Stimulated activated CD8-positive, alpha-beta memory T cell treated with anti-CD3 and anti-CD28 coated beads, Interleukin-7, amount 100 ng/mL, for 1 hour (primary cell): Measurements from ENCODE around the gene PLIN5.
"Not testable (repeated sequence)": the region's sequence is repeated elsewhere in the genome, so short reads cannot be mapped to it uniquely, and the experiment has no call there.

Experiments
- DNase-seq, 2 donors: peaks; one replicate each; pipeline ENCODE4 v3.0.0-alpha.2; 2020; ENCODE audit warnings: low read depth in 2 of 2

The PLIN5 gene

DNA sequence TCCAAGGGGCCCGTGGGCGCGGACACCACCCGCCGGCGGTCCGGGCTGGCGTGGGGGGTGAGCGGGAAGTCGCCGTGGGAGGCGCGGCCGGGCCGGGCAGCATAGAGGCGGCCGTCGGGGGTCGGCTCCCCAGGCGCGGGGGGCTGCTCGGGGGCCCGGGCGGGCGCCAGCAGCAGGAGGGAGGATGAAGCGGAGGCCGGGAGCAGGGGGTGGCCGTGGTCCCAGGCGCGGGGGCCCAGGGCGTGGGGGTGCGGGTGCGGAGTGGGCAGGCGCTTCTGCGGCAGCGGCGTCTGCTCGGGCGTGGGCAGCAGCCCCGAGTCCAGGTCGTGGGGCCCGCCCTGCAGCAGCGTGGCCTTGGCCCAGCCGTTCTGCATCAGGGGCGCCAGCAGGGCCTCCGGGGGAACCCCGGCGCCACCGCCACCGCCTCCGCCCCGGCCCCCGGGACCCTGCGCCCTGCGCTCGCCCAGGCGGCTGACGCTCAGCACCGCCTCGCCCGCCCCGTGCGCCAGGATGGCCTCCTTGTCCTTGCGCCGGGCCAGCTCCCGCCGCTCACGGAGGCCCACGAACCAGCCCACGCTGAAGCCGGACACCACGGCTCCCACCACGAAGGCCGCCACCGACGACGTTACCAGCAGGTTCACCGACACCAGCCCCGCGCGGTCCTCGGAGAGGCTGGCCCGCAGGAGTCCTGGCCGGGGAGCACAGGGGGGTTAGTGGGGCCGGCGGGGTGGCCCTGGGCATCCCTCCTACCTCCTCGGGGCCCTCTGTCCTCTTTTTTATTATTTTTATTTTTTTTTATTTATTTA is 9.0 kb upstream of the PLIN5 start:
- DNase-seq, result no peak

GRCh38 chr19:4542896-4543841 is 8.1 kb upstream of the PLIN5 start:
- DNase-seq, result no peak

- not testable (repeated sequence) for DNase-seq
Observed at GRCh38 chr19:4541806-4542145, 6.8 kb upstream of the PLIN5 start.

DNA sequence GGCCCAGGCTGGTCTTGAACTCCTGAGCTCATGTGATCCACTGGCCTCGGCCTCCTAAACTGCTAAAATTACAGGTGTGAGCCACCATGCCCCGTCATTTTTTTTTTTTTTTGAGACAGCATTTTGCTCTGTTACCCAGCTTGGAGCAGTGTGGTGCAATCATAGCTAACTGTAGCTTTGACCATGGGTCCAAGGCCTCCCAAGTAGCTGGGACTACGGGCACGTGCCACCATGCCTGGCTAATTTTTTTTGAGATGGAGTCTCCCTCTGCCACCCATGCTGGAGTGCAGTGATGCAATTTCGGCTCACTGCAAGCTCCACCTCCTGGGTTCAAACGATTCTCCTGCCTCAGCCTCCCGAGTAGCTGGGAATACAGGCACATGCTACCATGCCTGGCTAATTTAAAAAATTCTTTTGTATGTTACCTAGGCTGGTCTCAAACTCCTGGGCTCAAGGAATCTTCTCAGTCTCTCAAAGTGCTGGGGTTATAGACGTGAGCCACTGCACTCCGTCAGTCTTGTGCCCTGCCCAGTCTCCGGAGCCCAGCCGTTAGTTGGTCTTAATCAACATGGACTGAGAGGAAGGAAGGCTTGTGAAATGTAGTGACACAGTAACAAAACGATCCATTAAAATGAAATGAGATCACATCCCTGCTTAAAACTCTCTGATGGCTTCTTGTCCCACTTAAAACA is 6.2 kb upstream of the PLIN5 start:
- no peak for DNase-seq

- no peak for DNase-seq
Observed at GRCh38 chr19:4539693-4540581, 4.9 kb upstream of the PLIN5 start, which contains the start of gene LRG1. Gene LRG1 (minus strand): TSS chr19:4540036. CDS start chr19:4540013, 23 bp downstream.

- no peak for DNase-seq
Observed at GRCh38 chr19:4539169-4539692, 4.2 kb upstream of the PLIN5 start.

DNA sequence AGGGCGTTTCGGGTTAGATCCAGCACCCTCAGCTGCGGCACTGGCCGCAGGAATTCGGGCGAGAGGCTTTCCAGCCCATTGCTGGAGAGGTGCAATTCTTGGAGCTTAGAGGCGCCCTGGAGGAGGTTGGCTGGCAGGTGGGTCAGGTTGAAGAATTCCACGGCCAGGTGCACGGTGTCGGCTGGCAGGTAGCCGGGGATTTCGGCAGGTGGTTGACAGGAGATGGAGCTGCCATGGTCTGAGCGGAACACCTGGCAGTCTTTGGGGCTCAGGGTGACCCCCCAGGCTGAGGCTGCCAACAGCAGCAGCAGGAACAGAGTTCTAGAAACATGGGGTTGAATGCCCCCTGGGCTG is 3.6 kb upstream of the PLIN5 start:
- DNase-seq, result no peak

- no peak for DNase-seq
Observed at GRCh38 chr19:4537953-4538600, 3.1 kb upstream of the PLIN5 start.

DNA sequence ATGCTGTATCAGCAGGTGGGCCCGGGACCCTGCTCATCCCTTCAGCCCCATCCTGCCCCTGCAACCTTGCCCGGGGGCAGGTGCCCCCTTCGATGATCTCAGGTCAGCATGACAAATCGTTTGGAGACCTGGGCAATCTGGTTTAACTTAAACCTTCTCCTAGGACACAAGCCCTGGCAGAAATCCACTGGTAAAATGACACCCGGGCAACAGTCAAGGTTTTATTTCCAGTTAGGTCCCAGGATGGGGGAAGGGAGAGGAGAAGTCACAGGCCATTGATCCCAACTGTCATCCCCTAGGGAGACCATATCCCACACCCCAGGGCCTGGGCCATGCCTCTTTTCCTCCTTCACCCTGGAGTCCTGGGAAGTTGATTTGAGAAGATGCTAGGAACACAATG is 1.8 kb upstream of the PLIN5 start:
- DNase-seq, result no peak

DNA sequence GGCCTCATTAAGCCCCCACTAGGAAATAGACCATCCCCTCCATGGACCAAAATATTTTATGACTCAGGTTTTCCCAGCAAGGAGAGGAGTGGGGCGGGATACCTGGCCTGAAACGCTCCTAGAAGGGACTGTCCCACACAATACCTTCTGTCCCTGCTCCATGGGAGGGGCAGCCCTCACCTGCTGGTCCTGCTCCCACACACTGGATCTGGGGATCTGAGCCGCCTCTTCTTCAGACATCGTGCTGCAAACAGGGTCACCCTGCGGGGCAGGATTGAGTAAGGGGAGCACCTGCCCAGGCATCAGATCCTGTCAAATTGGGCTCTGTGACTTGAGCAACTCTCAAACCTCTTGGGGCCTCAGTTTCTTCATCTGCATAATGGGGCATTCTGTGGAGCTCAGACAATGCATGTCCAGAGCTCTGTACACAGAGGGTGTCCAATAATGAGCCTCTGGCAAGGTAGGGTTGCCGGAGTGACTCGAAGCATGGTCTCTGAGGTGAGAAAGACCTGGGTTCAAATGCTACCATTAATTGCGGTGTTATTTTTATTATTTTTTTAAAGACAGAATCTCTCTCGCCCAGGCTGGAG is 1.1 kb downstream of the PLIN5 start:
- DNase-seq, result no peak

DNA sequence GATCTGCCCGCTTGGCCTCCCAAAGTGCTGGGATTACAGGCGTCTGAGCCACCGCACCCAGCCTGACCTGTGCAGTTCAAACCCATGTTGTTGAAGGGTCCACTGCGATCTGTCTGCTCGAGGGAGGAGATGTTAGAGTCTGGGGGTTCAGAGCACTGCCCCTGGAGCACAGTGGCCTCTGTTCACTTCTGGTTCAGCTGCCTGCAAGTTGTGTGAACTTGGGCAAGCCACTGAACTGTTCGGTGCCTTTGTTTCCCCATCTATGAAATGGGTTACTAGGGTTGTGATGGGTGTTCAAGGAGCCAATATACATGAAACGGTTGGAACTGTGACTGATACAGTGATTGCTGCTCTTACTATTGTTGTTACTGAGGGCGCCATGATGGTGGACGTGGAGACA is 1.7 kb downstream of the PLIN5 start:
- no peak for DNase-seq

DNA sequence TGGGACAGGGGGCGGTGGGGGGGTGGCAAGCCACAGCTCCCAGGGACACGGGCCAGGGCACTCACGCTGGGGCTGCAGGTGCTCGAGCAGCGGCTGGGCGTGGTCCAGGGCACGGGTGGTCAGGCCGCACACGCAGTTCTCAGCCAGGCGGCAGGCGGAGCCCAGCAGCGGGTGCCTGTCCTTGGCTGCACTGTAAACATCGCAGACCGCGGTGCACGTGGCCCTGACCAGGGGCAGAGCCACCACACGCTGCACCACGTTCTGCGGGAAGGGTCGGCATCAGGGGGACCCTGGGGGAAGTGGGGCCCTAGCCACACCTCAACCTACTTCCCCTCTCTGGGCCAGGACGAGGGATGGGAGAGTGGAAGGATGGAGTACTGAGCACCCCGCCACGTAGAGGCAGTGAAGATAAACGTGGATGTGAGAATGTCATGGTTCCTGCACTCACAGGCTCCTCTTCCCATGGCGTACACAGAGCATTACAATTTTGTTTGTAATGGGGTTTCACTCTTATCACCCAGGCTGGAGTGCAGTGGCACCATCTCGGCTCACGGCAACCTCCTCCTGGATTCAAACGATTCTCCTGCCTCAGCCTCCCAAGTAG is 3.4 kb downstream of the PLIN5 start:
- no peak for DNase-seq

DNA sequence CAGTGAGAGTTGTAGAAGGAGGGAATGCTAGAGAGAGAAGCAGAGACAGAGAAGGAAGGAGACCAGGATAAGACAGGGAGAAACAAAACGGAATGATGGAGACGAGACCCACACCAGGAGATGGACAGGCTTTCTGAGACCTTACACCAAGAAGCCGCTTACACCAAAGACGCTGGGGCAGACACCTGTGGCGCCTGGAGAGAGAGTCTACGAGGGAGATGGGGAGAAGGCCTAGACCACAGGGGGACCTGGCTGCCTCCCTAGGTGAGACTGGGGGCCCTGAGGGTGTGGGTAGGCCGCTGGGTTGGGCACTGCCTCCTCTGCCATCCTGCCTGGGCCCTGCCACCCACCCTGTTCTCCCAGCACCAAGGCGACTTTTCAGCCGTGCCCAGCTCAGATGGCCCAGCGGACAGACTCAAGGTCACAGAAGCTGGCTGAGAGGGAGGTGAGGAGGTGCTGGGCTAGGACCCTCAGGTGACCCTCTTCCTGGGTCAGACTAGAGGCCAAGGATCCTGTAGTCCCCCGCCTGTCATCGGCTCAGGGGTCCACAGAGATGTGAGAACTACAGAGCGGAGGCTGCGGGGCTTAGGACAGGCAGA is 5.0 kb downstream of the PLIN5 start:
- no peak for DNase-seq

GRCh38 chr19:4528843-4529242 is 6.2 kb downstream of the PLIN5 start:
- no peak for DNase-seq

- DNase-seq, result not testable (repeated sequence)
Observed at GRCh38 chr19:4527377-4527776, 7.6 kb downstream of the PLIN5 start.

DNA sequence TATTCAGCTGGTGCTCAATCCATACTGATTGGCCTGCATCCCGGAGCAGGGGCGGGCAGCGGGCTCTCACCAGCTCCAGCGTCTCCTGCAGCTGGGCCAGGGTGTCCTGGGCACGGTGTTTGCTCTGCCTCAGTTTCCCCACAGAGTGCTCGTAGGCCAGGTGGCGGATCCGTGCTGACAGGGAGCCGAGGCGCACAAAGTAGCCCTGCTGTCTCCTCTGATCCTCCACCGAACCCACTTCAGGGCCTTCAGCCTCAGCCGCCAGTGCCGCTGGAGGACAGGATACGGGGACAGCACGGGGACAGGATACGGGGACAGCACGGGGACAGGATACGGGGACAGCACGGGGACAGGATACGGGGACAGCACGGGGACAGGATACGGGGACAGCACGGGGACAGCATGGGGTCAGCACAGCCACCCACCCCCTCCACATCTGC is 9.4 kb downstream of the PLIN5 start:
- DNase-seq, result no peak

DNA sequence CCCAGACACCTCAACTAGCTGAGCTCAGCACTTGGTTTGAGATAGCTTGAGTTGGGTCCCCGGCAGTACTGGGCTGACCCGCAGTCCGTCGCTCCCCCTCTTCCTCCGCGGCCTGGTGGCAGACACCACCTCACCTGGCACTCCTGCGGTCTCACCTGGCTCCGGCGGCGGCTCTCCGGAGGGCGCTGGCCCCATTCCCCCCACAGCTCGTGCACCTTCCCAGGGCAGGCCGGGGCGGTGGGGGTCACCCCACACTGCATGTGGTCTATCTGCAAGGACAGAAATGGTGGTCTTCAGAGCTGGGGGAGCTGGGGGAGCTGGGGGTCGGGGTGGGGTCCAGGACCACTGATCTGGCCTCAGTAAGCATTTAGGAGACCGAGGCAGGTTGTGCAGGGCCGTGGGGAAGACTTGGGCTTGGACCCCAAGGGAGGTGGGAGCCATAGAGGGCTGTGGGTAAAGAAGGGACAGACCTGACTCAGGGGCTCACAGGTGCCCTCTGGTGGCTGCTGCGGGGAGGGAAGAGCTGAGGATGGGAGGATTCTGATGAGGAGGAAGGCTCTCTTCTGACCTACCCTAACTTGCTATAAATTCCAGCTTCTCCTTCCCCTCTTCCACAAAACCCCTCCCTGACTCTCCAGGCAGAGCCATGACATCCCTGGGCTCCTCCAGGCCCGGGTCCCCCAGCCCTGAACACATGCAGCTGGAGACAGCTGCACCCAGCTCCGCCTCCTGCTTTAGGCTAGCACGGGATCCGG is 10.0 kb downstream of the PLIN5 start:
- peak; percentile 10 to 55 for DNase-seq

DNA sequence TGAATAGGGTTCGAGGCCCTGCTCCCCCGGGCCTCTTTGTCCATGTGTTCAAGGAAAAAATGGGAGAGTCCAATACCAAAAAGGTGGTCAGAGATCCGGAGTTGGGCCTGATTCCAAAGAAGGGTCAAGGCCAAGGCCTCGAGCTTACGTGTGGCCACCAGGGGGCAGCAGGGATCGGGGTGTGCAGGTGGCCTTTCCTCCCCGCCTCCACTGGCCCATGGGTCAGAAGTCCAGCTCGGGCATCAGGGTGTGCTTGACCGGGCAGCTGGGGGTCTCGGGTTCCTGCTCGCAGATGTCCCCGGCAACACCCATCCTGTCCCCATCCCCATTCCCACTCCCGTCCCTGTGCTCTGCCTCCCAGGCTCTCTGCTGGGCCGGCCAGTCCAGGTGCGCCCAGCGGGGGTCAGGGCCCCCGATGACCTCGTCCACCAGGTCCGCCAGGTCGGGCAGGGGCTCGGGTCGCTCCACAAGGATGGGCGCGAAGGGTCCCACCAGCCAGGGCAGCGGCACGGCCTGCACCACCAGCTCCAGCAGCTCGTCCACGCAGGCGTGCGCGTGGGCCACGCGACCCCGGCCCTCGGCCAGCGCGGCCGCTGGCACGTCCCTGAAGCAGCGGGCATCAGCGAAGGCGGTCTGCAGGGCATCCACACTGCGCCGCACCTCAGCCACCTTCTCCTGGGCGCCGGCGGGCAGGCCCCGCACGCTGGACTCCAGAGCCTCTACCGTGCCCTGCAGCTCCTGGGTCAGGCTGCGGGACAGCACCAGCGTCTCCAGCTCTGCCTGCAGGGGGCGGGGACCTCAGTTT is 11.5 kb downstream of the PLIN5 start:
- no peak for DNase-seq
